ENCODE measurements around the gene NCKAP5.

Gene NCKAP5

GRCh38 chr2:133085646-133086045 lies 482.6 kb downstream of the NCKAP5 start:
- H3K27ac Mint-ChIP-seq, result no peak overlapping the region
- H3K4me3 Mint-ChIP-seq, result no peak overlapping the region
- H3K4me1 Mint-ChIP-seq (ENCODE audit: low read depth), result no peaks in the 10 kb centered on the region
- H3K9me3 Mint-ChIP-seq, result no peaks in the 10 kb centered on the region
- intact Hi-C loops (cut with micrococcal nuclease), result no loop called here
- no peaks in the 10 kb centered on the region for H3K36me3 Mint-ChIP-seq (ENCODE audit: low read depth)
- H3K27me3 Mint-ChIP-seq, result no peaks in the 10 kb centered on the region

GRCh38 chr2:133082034-133082433 lies 486.2 kb downstream of the NCKAP5 start:
- no peaks in the 10 kb centered on the region for H3K4me1 Mint-ChIP-seq (ENCODE audit: low read depth)
- no peaks in the 10 kb centered on the region for H3K36me3 Mint-ChIP-seq (ENCODE audit: low read depth)
- H3K4me3 Mint-ChIP-seq, result no peak overlapping the region
- H3K27ac Mint-ChIP-seq, result no peak overlapping the region
- intact Hi-C loops (cut with micrococcal nuclease), result no loop called here
- no peaks in the 10 kb centered on the region for H3K27me3 Mint-ChIP-seq
- H3K9me3 Mint-ChIP-seq, result no peaks in the 10 kb centered on the region

- no peaks in the 10 kb centered on the region for H3K27me3 Mint-ChIP-seq
- H3K27ac Mint-ChIP-seq, result no peak overlapping the region
- H3K4me1 Mint-ChIP-seq (ENCODE audit: low read depth), result no peaks in the 10 kb centered on the region
- intact Hi-C loops (cut with micrococcal nuclease), result no loop called here
- H3K9me3 Mint-ChIP-seq, result no peaks in the 10 kb centered on the region
- H3K36me3 Mint-ChIP-seq (ENCODE audit: low read depth), result no peaks in the 10 kb centered on the region
- no peak overlapping the region for H3K4me3 Mint-ChIP-seq
Measured at GRCh38 chr2:133080822-133081221, 487.4 kb downstream of the NCKAP5 start.

DNA sequence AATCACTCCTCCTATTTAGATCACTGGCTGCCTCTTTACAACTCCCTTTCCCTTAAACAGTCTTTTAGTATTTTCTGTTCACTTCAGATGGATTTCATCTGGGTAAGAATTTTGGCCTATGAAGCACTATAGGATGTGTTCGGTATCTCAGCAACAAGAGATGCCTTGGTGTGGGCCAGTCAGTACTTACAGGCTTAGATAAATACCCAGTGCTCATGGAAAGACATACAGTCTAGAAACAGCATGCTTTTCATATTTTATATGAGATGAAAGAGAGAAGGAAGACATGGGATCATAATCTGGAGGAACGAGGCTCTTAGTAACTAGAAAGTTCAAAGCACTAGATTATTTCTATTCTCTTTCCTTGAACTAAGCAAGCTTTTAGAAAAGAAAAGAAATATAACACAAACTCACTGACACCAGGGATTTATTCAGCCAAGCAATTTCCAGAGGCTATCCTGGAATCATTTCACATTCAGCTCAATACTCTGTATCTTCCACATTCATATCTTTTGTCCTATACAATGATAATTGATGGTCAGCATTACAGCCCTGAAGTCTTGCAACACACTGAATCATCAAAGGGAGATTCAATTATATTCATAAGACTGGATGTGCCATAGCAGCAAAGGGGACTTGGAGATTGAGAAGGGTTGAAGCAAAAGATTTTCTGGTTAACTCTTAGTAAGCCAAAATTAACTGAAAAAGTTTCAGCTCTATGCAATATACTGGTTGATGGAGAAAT lies 489.4 kb downstream of the NCKAP5 start:
- intact Hi-C loops (cut with micrococcal nuclease), result no loop called here
- no peaks in the 10 kb centered on the region for H3K4me1 Mint-ChIP-seq (ENCODE audit: low read depth)
- H3K27me3 Mint-ChIP-seq, result no peaks in the 10 kb centered on the region
- no peak overlapping the region for H3K27ac Mint-ChIP-seq
- no peak overlapping the region for H3K4me3 Mint-ChIP-seq
- peaks cover 8% of the 10 kb centered on the region for H3K9me3 Mint-ChIP-seq
- no peaks in the 10 kb centered on the region for H3K36me3 Mint-ChIP-seq (ENCODE audit: low read depth)

DNA sequence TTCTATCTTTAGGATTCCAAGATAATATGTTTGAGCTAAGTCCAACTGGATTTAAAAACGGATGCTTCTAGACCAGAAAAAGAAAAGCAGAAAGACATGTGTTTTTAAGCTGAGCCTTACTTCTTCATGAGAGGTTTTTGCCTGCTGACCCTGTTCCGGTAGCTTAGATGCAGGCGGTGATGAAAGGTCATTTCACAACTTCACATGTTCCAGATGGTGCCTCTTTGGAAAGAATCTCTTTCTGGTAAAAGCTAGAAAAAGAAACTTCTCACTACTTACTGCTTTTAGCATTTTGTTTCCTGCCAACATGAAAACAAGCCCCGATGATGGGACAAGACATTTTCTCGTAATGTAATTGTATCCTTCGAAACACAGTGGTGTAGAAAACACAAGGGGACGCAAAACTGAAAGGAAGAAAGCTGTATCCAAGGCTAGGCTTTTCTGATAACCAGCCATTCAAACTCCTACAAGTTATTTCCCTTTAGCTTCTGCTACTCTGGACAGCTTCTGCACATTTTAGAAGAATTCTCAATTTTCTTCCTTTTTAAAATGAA lies 490.9 kb downstream of the NCKAP5 start:
- intact Hi-C loops (cut with micrococcal nuclease), result no loop called here
- no peaks in the 10 kb centered on the region for H3K4me1 Mint-ChIP-seq (ENCODE audit: low read depth)
- peaks cover 8% of the 10 kb centered on the region for H3K9me3 Mint-ChIP-seq
- no peak overlapping the region for H3K27ac Mint-ChIP-seq
- H3K4me3 Mint-ChIP-seq, result no peak overlapping the region
- no peaks in the 10 kb centered on the region for H3K36me3 Mint-ChIP-seq (ENCODE audit: low read depth)
- H3K27me3 Mint-ChIP-seq, result no peaks in the 10 kb centered on the region

GRCh38 chr2:133072837-133073694 lies 495.2 kb downstream of the NCKAP5 start:
- Mint-ChIP-seq H3K27ac (no peak overlapping the region), H3K36me3 (ENCODE audit: low read depth) (no peaks in the 10 kb centered on the region), H3K9me3 (peaks cover 8% of the 10 kb centered on the region), H3K4me3 (no peak overlapping the region), H3K4me1 (ENCODE audit: low read depth) (no peaks in the 10 kb centered on the region), H3K27me3 (no peaks in the 10 kb centered on the region)
- intact Hi-C loops (cut with micrococcal nuclease), result no loop called here

DNA sequence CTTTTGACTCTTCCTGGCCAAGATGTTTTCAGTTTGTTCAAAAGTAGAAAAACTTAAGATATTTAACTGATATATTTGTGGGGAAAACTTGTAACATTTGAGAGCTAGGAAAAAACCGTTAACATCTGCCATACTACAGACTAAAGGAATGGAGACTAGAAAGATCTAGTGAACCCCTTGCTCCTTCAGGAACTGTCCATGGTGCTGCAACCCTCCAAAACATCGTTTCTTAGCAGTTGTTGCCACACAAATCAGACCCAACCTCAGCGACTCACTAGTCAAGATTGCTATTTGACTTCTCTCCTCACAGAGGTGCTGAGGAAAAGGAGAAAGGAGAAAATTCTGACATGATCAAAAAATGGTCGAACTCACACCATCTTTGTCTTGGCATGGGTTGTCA lies 504.5 kb downstream of the NCKAP5 start:
- Mint-ChIP-seq H3K27me3 (no peaks in the 10 kb centered on the region), H3K36me3 (ENCODE audit: low read depth) (no peaks in the 10 kb centered on the region), H3K4me3 (no peak overlapping the region), H3K27ac (no peak overlapping the region), H3K4me1 (ENCODE audit: low read depth) (no peaks in the 10 kb centered on the region), H3K9me3 (no peaks in the 10 kb centered on the region)
- intact Hi-C loops (cut with micrococcal nuclease), result no loop called here

DNA sequence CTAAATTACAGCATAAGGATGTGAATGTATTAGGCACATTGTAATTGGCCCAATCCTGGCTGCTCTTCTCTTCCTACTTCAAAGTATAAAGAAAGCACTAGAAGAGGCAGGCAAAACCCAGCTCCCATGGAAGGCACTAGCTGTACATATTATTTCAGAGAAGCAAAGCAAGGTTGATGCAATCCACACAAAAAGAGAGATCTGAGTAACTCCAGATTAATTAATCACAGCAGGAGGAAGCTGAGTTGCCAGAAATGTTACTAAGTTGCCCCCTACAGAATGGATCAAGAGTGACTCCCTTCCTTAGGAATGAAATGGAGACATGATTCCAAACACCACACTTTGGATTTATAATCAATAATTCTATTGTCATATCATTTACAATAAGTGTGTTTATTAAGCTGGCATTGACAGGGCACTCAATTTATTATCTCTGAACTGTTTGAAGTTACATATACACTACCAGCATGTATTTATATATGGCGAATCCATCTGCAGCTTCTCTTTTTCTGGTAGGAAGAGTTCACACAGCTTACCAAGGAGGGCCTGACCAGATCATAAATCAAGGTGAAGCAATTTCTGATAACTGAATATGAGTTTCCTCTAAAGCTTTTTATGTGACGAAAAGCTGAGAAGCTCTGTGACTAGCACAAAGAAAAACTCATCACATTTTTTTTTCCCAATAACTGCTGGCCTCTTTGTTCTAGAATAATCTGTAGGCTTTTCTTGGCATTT lies 505.2 kb downstream of the NCKAP5 start:
- Mint-ChIP-seq H3K36me3 (ENCODE audit: low read depth) (no peaks in the 10 kb centered on the region), H3K27ac (no peak overlapping the region), H3K9me3 (no peaks in the 10 kb centered on the region), H3K4me3 (no peak overlapping the region), H3K27me3 (no peaks in the 10 kb centered on the region), H3K4me1 (ENCODE audit: low read depth) (no peaks in the 10 kb centered on the region)
- intact Hi-C loops (cut with micrococcal nuclease), result no loop called here

- intact Hi-C loops (cut with micrococcal nuclease), result no loop called here
- no peaks in the 10 kb centered on the region for H3K9me3 Mint-ChIP-seq
- H3K36me3 Mint-ChIP-seq (ENCODE audit: low read depth), result no peaks in the 10 kb centered on the region
- H3K27me3 Mint-ChIP-seq, result no peaks in the 10 kb centered on the region
- H3K4me3 Mint-ChIP-seq, result no peak overlapping the region
- no peaks in the 10 kb centered on the region for H3K4me1 Mint-ChIP-seq (ENCODE audit: low read depth)
- no peak overlapping the region for H3K27ac Mint-ChIP-seq
Measured at GRCh38 chr2:133061874-133062593, 506.2 kb downstream of the NCKAP5 start.

DNA sequence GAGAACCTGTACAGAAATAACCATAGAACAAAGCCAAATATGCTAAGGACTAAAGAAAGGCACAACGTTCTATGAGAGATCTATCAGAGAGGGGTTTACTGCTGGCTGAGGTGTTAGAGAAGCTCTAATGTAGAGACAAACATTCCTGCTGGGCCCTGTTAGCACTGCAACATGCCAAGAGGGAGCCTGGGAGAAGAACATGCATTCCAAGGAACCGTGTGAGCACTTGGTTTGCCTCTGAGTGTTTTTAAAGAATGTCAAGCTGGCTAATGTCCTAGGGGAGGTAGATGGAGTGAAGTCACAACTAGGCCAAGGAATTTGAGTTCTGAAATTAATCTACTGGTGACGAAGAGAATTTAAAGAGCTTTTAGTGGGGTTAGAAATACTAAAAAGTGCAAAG lies 514.0 kb downstream of the NCKAP5 start:
- no peaks in the 10 kb centered on the region for H3K36me3 Mint-ChIP-seq (ENCODE audit: low read depth)
- H3K9me3 Mint-ChIP-seq, result no peaks in the 10 kb centered on the region
- no peak overlapping the region for H3K4me3 Mint-ChIP-seq
- intact Hi-C loops (cut with micrococcal nuclease), result no loop called here
- no peak overlapping the region for H3K27ac Mint-ChIP-seq
- H3K27me3 Mint-ChIP-seq, result no peaks in the 10 kb centered on the region
- H3K4me1 Mint-ChIP-seq (ENCODE audit: low read depth), result no peaks in the 10 kb centered on the region

GRCh38 chr2:133053541-133053940 lies 514.7 kb downstream of the NCKAP5 start:
- intact Hi-C loops (cut with micrococcal nuclease), result no loop called here
- H3K27ac Mint-ChIP-seq, result no peak overlapping the region
- H3K4me3 Mint-ChIP-seq, result no peak overlapping the region
- no peaks in the 10 kb centered on the region for H3K27me3 Mint-ChIP-seq
- no peaks in the 10 kb centered on the region for H3K9me3 Mint-ChIP-seq
- H3K4me1 Mint-ChIP-seq (ENCODE audit: low read depth), result no peaks in the 10 kb centered on the region
- no peaks in the 10 kb centered on the region for H3K36me3 Mint-ChIP-seq (ENCODE audit: low read depth)

- no peaks in the 10 kb centered on the region for H3K36me3 Mint-ChIP-seq (ENCODE audit: low read depth)
- H3K9me3 Mint-ChIP-seq, result no peaks in the 10 kb centered on the region
- intact Hi-C loops (cut with micrococcal nuclease), result no loop called here
- H3K27ac Mint-ChIP-seq, result no peak overlapping the region
- no peaks in the 10 kb centered on the region for H3K27me3 Mint-ChIP-seq
- no peaks in the 10 kb centered on the region for H3K4me1 Mint-ChIP-seq (ENCODE audit: low read depth)
- no peak overlapping the region for H3K4me3 Mint-ChIP-seq
Measured at GRCh38 chr2:133045787-133046186, 522.5 kb downstream of the NCKAP5 start.

GRCh38 chr2:133044556-133044955 lies 523.7 kb downstream of the NCKAP5 start:
- H3K9me3 Mint-ChIP-seq, result no peaks in the 10 kb centered on the region
- no peak overlapping the region for H3K4me3 Mint-ChIP-seq
- H3K27me3 Mint-ChIP-seq, result no peaks in the 10 kb centered on the region
- intact Hi-C loops (cut with micrococcal nuclease), result no loop called here
- H3K36me3 Mint-ChIP-seq (ENCODE audit: low read depth), result no peaks in the 10 kb centered on the region
- no peak overlapping the region for H3K27ac Mint-ChIP-seq
- H3K4me1 Mint-ChIP-seq (ENCODE audit: low read depth), result no peaks in the 10 kb centered on the region

Measured in dendritic cell treated with granulocyte-macrophage colony-stimulating factor and Interleukin-4, amounts not matched to agents 40 ng/mL and 50 ng/mL, for 4 days (primary cell).